Cardiac ventricle fibroblast (primary cell): ENCODE measurements around the gene NQO2. TPM values are rescaled to one million over a fixed set of nuclear protein-coding genes. Genes with fewer than 3 reads are reported as not detected.

Source experiments
- total RNA-seq: library from RNA; depleted of rRNA; stranded (reverse); fragments of >200 nt; gene quantifications from 2 replicates; pipeline ENCODE4 v1.2.3, GENCODE V29; 2015

Gene NQO2
- total RNA-seq = 25.2 and 29.9 TPM in 2 replicates

GRCh38 chr6:2999618-3000557 lies at the start of gene NQO2:
NQO2 (plus strand) TSS chr6:2999894; CDS start chr6:3006553, 6,659 bp downstream.

GRCh38 chr6:2971420-2972218 lies 28.1 kb upstream of the NQO2 start, which contains the start of gene SERPINB6:
SERPINB6 (minus strand) TSS chr6:2971567; CDS start chr6:2959332, 12,235 bp downstream.

GRCh38 chr6:3068329-3069214 lies 68.9 kb downstream of the NQO2 start, which contains the start of gene RIPK1:
RIPK1 (plus strand) TSS chr6:3068494; CDS start chr6:3076824, 8,330 bp downstream.

Other genes starting within 250 kb of the NQO2 start
- gene MYLK4, start 249.0 kb upstream of the NQO2 start, total RNA-seq = 0.24 and 0.81 TPM in 2 replicates
- 51.8 and 53.6 TPM in 2 replicates for gene WRNIP1, start 234.5 kb upstream of the NQO2 start, total RNA-seq
- 12.2 and 16.8 TPM in 2 replicates for gene SERPINB1, start 158.0 kb upstream of the NQO2 start, total RNA-seq
- 9.4 and 9.5 TPM in 2 replicates for gene SERPINB9, start 96.6 kb upstream of the NQO2 start, total RNA-seq
- 52.2 and 60.1 TPM in 2 replicates for gene SERPINB6, start 28.3 kb upstream of the NQO2 start, total RNA-seq
- gene RIPK1, start 68.6 kb downstream of the NQO2 start, total RNA-seq = 19.0 and 19.7 TPM in 2 replicates
- 11.9 and 12.0 TPM in 2 replicates for gene BPHL, start 118.8 kb downstream of the NQO2 start, total RNA-seq
- gene TUBB2A, start 157.7 kb downstream of the NQO2 start, total RNA-seq = 22.4 and 29.5 TPM in 2 replicates
- gene TUBB2B, start 227.8 kb downstream of the NQO2 start, total RNA-seq = not detected in 2 replicates